ENCODE measurements around the gene TUNAR.

DNA sequence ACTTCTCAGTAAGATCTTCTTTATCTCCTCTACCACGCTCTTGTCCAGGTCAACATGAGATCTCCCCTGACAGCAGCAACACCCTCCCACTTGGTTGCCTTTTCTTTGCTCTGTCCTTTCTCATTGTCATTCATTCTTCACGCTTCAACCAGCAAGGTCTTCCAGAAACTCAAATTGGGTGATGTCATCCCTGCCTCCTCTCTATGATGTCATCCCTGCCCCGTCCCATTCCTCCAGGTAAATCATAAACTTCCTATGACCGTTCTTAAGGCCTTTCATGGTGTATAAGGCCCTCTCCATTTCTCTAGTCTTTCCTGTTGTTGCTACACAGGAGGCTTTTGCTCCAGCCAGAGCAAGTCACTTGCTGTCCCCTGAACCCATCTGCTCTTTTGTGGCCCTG is 17.7 kb upstream of the TUNAR start:
- no peak for TF ChIP-seq EZH2phosphoT487 (IDR thresholded peaks at IDR 0.05; ENCODE audit: borderline replicate concordance, low read depth, low read length)
- TF ChIP-seq, protein P1, sequence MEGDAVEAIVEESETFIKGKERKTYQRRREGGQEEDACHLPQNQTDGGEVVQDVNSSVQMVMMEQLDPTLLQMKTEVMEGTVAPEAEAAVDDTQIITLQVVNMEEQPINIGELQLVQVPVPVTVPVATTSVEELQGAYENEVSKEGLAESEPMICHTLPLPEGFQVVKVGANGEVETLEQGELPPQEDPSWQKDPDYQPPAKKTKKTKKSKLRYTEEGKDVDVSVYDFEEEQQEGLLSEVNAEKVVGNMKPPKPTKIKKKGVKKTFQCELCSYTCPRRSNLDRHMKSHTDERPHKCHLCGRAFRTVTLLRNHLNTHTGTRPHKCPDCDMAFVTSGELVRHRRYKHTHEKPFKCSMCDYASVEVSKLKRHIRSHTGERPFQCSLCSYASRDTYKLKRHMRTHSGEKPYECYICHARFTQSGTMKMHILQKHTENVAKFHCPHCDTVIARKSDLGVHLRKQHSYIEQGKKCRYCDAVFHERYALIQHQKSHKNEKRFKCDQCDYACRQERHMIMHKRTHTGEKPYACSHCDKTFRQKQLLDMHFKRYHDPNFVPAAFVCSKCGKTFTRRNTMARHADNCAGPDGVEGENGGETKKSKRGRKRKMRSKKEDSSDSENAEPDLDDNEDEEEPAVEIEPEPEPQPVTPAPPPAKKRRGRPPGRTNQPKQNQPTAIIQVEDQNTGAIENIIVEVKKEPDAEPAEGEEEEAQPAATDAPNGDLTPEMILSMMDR (conservative IDR thresholded peaks at IDR 0.05; ENCODE audit: low read length): no peak

Data from OCI-LY7 (cell line).